ENCODE data around the gene COL8A1.
A peak's percentile ranks its signal among the peaks of the same experiment; 100 is the strongest.

GRCh38 chr3:99808163-99808794 is 169.9 kb downstream of the COL8A1 start:
- TF ChIP-seq POLR2AphosphoS5 (IDR thresholded peaks at IDR 0.05) (no peak), CTCF (IDR thresholded peaks at IDR 0.05) (peak in 3 of 4 experiments; percentile 30 to 45 (median 41)), POLR2A (IDR thresholded peaks at IDR 0.05) (no peak)

Measured in prostate gland (tissue), 2 donors.